HepG2 (cell line): Measurements from ENCODE around the gene TM9SF4. TPM values are rescaled to one million over a fixed set of nuclear protein-coding genes. Genes with fewer than 3 reads are reported as not detected.

Experiments
- ASH2L ChIP-seq: fragments of 300-600, 200-600 bp; sonication (generic); IDR thresholded peaks from 2 replicates; pipeline ENCODE4 v1.7.0; 2017; ENCODE audit warnings: low read depth, mild to moderate bottlenecking, moderate library complexity, mixed read lengths, low read length; ENCODE audit not compliant: insufficient read length
- ATF7-NPFF ChIP-seq: sonication (generic); formaldehyde crosslinking; IDR thresholded peaks from 2 replicates; pipeline ENCODE4 v1.8.1; 2023; ENCODE audit warnings: mild to moderate bottlenecking, low read depth, missing genetic modification reagents, moderate library complexity
- FUBP1 ChIP-seq: sonication (generic); formaldehyde crosslinking; IDR thresholded peaks from 2 replicates; pipeline ENCODE4 v1.5.1; 2020; ENCODE audit warnings: missing genetic modification reagents, mild to moderate bottlenecking, borderline replicate concordance
- GRHL1 ChIP-seq: sonication (generic); formaldehyde crosslinking; conservative IDR thresholded peaks from 2 replicates; pipeline ENCODE4 v1.8.0; 2022; ENCODE audit warnings: missing genetic modification reagents
- HDAC1 ChIP-seq: sonication (generic); formaldehyde crosslinking; IDR thresholded peaks from 2 replicates; pipeline ENCODE4 v1.5.1; 2020; ENCODE audit warnings: mild to moderate bottlenecking, missing genetic modification reagents
- HNF1A ChIP-seq, 2 experiments: sonication (generic) in 1 of 2; formaldehyde crosslinking in 1 of 2; IDR thresholded peaks; 2 replicates each; pipeline versions ENCODE4 v1.4.0 to v1.6.1; 2016 to 2020; ENCODE audit warnings: borderline replicate concordance in 1 of 2, low read depth in 1 of 2, mild to moderate bottlenecking in 1 of 2, missing genetic modification reagents in 1 of 2
- NFYB ChIP-seq: sonication (generic); formaldehyde crosslinking; IDR thresholded peaks from 2 replicates; pipeline ENCODE4 v1.4.0; 2020; ENCODE audit warnings: missing genetic modification reagents
- NR2F1 ChIP-seq, 2 experiments: fragments of 450-650 bp in 1 of 2; formaldehyde crosslinking in 1 of 2; IDR thresholded peaks; 2 replicates each; pipeline versions ENCODE4 v1.5.0 to v1.6.1; 2016 to 2020; ENCODE audit warnings: mild to moderate bottlenecking in 1 of 2, missing compliant biosample characterization in 1 of 2, missing genetic modification reagents in 1 of 2, moderate library complexity in 1 of 2
- PBX3 ChIP-seq: sonication (generic); formaldehyde crosslinking; IDR thresholded peaks from 2 replicates; pipeline ENCODE4 v1.8.1; 2023; ENCODE audit warnings: missing genetic modification reagents, inconsistent platforms, borderline replicate concordance
- SNAPC5 ChIP-seq: sonication (generic); formaldehyde crosslinking; IDR thresholded peaks from 2 replicates; pipeline ENCODE4 v1.8.1; 2023; ENCODE audit warnings: mild to moderate bottlenecking, missing genetic modification reagents, borderline replicate concordance
- TSC22D2 ChIP-seq: sonication (generic); formaldehyde crosslinking; IDR thresholded peaks from 2 replicates; pipeline ENCODE4 v1.5.1; 2020; ENCODE audit warnings: missing genetic modification reagents, mild to moderate bottlenecking, borderline replicate concordance
- ZBTB1 ChIP-seq: sonication (generic); formaldehyde crosslinking; IDR thresholded peaks from 2 replicates; pipeline ENCODE4 v1.4.0; 2020; ENCODE audit warnings: missing genetic modification reagents, borderline replicate concordance
- ZNF326 ChIP-seq: sonication (generic); formaldehyde crosslinking; IDR thresholded peaks from 2 replicates; pipeline ENCODE4 v1.4.0; 2020; ENCODE audit warnings: missing genetic modification reagents, borderline replicate concordance
- ZNF605 ChIP-seq: sonication (generic); formaldehyde crosslinking; IDR thresholded peaks from 2 replicates; pipeline ENCODE4 v1.8.0; 2022; ENCODE audit warnings: mild to moderate bottlenecking, missing genetic modification reagents
- ZNF792 ChIP-seq: IDR thresholded peaks from 2 replicates; pipeline ENCODE4 v1.6.1; 2016
- polyA plus RNA-seq, 8 experiments: library from polyadenylated mRNA; depleted of rRNA in 3 of 8; stranded (reverse) in 7 of 8; unstranded in 1 of 8; fragments of >200 nt; fragmentation: Illumina TruSeq in 4 of 8; extraction: Trizol in 4 of 8; gene quantifications; 2 replicates each; pipeline versions ENCODE4 v1.2.1 to v1.2.3, GENCODE V29; 2011 to 2016; ENCODE audit warnings: low read depth in 4 of 8, missing spikeins in 1 of 8, mixed read lengths in 1 of 8; ENCODE audit not compliant: insufficient read depth in 1 of 8
- total RNA-seq, 5 experiments: library from RNA; depleted of rRNA; stranded (reverse); fragments of >200 nt; fragmentation: Illumina TruSeq; extraction: Trizol; gene quantifications; 2 replicates each; pipeline ENCODE4 v1.2.3, GENCODE V29; 2016; ENCODE audit warnings: low read depth in 1 of 5
- TF ChIP-seq, protein P1 (sequence below): sonication (generic); formaldehyde crosslinking; IDR thresholded peaks from 2 replicates; pipeline ENCODE4 v1.8.0; 2023; ENCODE audit warnings: mild to moderate bottlenecking, missing genetic modification reagents

The TM9SF4 gene
- total and polyA plus RNA-seq, 2 of the 13 experiments (the other 11 are each of a cell fraction or from before 2014, with no cell fraction given) = 53.5 to 171 TPM

- no peak; the same call in 1 of the 2 replicates for TF ChIP-seq PBX3 (CRISPR knock-in tag)
- peak; percentile 15; the same call in 1 of the 2 replicates for TF ChIP-seq ZNF792 (CRISPR knock-in tag)
- TF ChIP-seq GRHL1 (CRISPR knock-in tag) = no peak
- TF ChIP-seq ZBTB1 = no peak; the same call in 1 of the 2 replicates
- peak; percentile 12; the same call in 1 of the 2 replicates for TF ChIP-seq NFYB (CRISPR knock-in tag)
- peak; percentile 98 for TF ChIP-seq ATF7-NPFF (CRISPR knock-in tag)
- TF ChIP-seq NR2F1 (CRISPR knock-in tag; IDR thresholded peaks at IDR 0.05) = no peak
- peak; percentile 80 for TF ChIP-seq ASH2L
- TF ChIP-seq ZNF605 (CRISPR knock-in tag) = peak; percentile 87
- TF ChIP-seq TSC22D2 (CRISPR knock-in tag) = no peak
- TF ChIP-seq ZNF326 = no peak
- TF ChIP-seq, protein P1, sequence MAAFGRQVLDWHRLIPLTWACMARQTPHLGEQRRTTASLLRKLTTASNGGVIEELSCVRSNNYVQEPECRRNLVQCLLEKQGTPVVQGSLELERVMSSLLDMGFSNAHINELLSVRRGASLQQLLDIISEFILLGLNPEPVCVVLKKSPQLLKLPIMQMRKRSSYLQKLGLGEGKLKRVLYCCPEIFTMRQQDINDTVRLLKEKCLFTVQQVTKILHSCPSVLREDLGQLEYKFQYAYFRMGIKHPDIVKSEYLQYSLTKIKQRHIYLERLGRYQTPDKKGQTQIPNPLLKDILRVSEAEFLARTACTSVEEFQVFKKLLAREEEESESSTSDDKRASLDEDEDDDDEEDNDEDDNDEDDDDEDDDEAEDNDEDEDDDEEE (CRISPR knock-in tag) = no peak; the same call in 1 of the 2 replicates
- 0 out of 2 replicates have a peak, but pooled peaks have one; percentile 50 for TF ChIP-seq FUBP1
- no peak for TF ChIP-seq HNF1A (IDR thresholded peaks at IDR 0.05; ENCODE audit: low read depth)
- TF ChIP-seq HNF1A (CRISPR knock-in tag; IDR thresholded peaks at IDR 0.05; ENCODE audit: borderline replicate concordance) = peak; percentile 70; the same call in 1 of the 2 replicates
- TF ChIP-seq SNAPC5 (CRISPR knock-in tag) = no peak
- TF ChIP-seq HDAC1 = peak; percentile 88
Observed at GRCh38 chr20:32207626-32208498, 98.3 kb downstream of the TM9SF4 start, which contains the start of the genes PLAGL2 and POFUT1 (continued).
